Astrocyte (in vitro differentiated cells and primary cell): Measurements from ENCODE around the gene AP2S1. TPM values are rescaled to one million over a fixed set of nuclear protein-coding genes. Genes with fewer than 3 reads are reported as not detected.

ENCODE experiments used
- DNase-seq: peaks from one replicate; pipeline ENCODE4 v3.0.0-alpha.2; 2010; ENCODE audit warnings: low read depth
- FAIRE-seq: peaks from 2 replicates; lab custom pipeline; 2011; peaks lifted over from hg19 to GRCh38; lab: Jason Lieb, UNC
- H2AFZ ChIP-seq: 2 replicates; pipeline ENCODE4 v1.6.0; 2012; ENCODE audit warnings: low read depth, low read length, inconsistent platforms
- H3K27ac ChIP-seq: 2 replicates; pipeline ENCODE4 v1.5.1; 2011; ENCODE audit warnings: low read depth, low read length, inconsistent platforms
- H3K27me3 ChIP-seq: 2 replicates; pipeline ENCODE4 v1.6.0; 2011; ENCODE audit warnings: low read length, inconsistent platforms; ENCODE audit not compliant: insufficient read depth
- H3K36me3 ChIP-seq: 2 replicates; pipeline ENCODE4 v1.5.1; 2011; ENCODE audit warnings: low read length, inconsistent platforms; ENCODE audit not compliant: insufficient read depth
- H3K4me1 ChIP-seq: 2 replicates; pipeline ENCODE4 v1.5.1; 2011; ENCODE audit warnings: low read length, inconsistent platforms; ENCODE audit not compliant: insufficient read depth
- H3K4me2 ChIP-seq: 2 replicates; pipeline ENCODE4 v1.6.0; 2012; ENCODE audit warnings: low read length, inconsistent platforms
- H3K4me3 ChIP-seq: 2 replicates; pipeline ENCODE4 v1.5.1; 2011; ENCODE audit warnings: low read depth, mild to moderate bottlenecking, low read length, inconsistent platforms; ENCODE audit not compliant: insufficient read depth
- H3K79me2 ChIP-seq: 2 replicates; pipeline ENCODE4 v1.6.0; 2012; ENCODE audit warnings: mild to moderate bottlenecking, low read length, inconsistent platforms; ENCODE audit not compliant: insufficient read depth
- H3K9ac ChIP-seq: 2 replicates; pipeline ENCODE4 v1.6.0; 2012; ENCODE audit warnings: mild to moderate bottlenecking, low read length, inconsistent platforms
- H3K9me3 ChIP-seq: 2 replicates; pipeline ENCODE4 v1.5.1; 2012; ENCODE audit warnings: low read depth, mild to moderate bottlenecking, low read length, inconsistent platforms; ENCODE audit not compliant: insufficient read depth
- H4K20me1 ChIP-seq: 2 replicates; pipeline ENCODE4 v1.6.0; 2012; ENCODE audit warnings: low read length, inconsistent platforms; ENCODE audit not compliant: insufficient read depth
- H3K27ac Mint-ChIP-seq: one replicate; pipeline ENCODE4 v1.8.0; 2021; ENCODE audit warnings: mild to moderate bottlenecking, mixed read lengths; ENCODE audit not compliant: unreplicated experiment
- H3K27me3 Mint-ChIP-seq: one replicate; pipeline ENCODE4 v1.8.0; 2021; ENCODE audit warnings: low read depth, mixed read lengths; ENCODE audit not compliant: unreplicated experiment
- H3K36me3 Mint-ChIP-seq: one replicate; pipeline ENCODE4 v1.8.0; 2021; ENCODE audit warnings: low read depth, mixed read lengths; ENCODE audit not compliant: unreplicated experiment
- H3K4me1 Mint-ChIP-seq: one replicate; pipeline ENCODE4 v1.8.0; 2021; ENCODE audit warnings: low read depth, mixed read lengths; ENCODE audit not compliant: unreplicated experiment
- H3K4me3 Mint-ChIP-seq: one replicate; pipeline ENCODE4 v1.8.0; 2021; ENCODE audit warnings: mild to moderate bottlenecking, moderate library complexity, mixed read lengths; ENCODE audit not compliant: unreplicated experiment
- H3K9me3 Mint-ChIP-seq: one replicate; pipeline ENCODE4 v1.8.0; 2021; ENCODE audit warnings: mild to moderate bottlenecking, mixed read lengths; ENCODE audit not compliant: unreplicated experiment
- CTCF ChIP-seq: IDR thresholded peaks from 2 replicates; pipeline ENCODE4 v1.5.1; 2011; ENCODE audit warnings: low read depth, mild to moderate bottlenecking, inconsistent platforms, low read length, moderate library complexity; ENCODE audit not compliant: insufficient read depth
- EZH2 ChIP-seq: IDR thresholded peaks from 2 replicates; pipeline ENCODE4 v1.6.1; 2012; ENCODE audit warnings: mild to moderate bottlenecking, low read length, inconsistent platforms; ENCODE audit not compliant: insufficient read depth
- total RNA-seq: library from RNA; stranded (reverse); gene quantifications from 2 replicates; pipeline ENCODE4 v1.2.1, GENCODE V29; 2021

Gene AP2S1
- total RNA-seq, 1 donor from 2014 or later = 278 TPM

- no peak for TF ChIP-seq EZH2
- no peak for TF ChIP-seq CTCF
- H3K36me3 ChIP-seq = peaks cover 3% of the 10 kb centered on the region
- no peaks in the 10 kb centered on the region for H3K27me3 ChIP-seq
- no peak overlapping the region for H2AFZ ChIP-seq
- H3K4me3 Mint-ChIP-seq = no peak overlapping the region
- H3K4me1 Mint-ChIP-seq = peaks cover 7% of the 10 kb centered on the region
- FAIRE-seq (peak; percentile 5), DNase-seq (no peak)
- no peak overlapping the region for H3K4me3 ChIP-seq
- no peak overlapping the region for H3K27ac ChIP-seq
- no peaks in the 10 kb centered on the region for H3K79me2 ChIP-seq
- H3K9me3 ChIP-seq = no peaks in the 10 kb centered on the region
- H3K36me3 Mint-ChIP-seq = peaks cover 2% of the 10 kb centered on the region
- no peak overlapping the region for H3K9ac ChIP-seq
- H3K4me2 ChIP-seq = no peak overlapping the region
- H3K9me3 Mint-ChIP-seq = no peaks in the 10 kb centered on the region
- H3K27ac Mint-ChIP-seq = no peak overlapping the region
- no peaks in the 10 kb centered on the region for H4K20me1 ChIP-seq
- H3K27me3 Mint-ChIP-seq = no peaks in the 10 kb centered on the region
- H3K4me1 ChIP-seq = peaks cover 5% of the 10 kb centered on the region
Observed at GRCh38 chr19:46830864-46831263, 19.8 kb downstream of the AP2S1 start.

- Histone ChIP-seq H3K4me3 (no peak overlapping the region), H3K9ac (no peak overlapping the region), H3K4me2 (no peak overlapping the region), H3K27me3 (no peaks in the 10 kb centered on the region), H2AFZ (no peak overlapping the region), H4K20me1 (no peaks in the 10 kb centered on the region), H3K9me3 (no peaks in the 10 kb centered on the region), H3K79me2 (no peaks in the 10 kb centered on the region), H3K27ac (no peak overlapping the region), H3K4me1 (peaks cover 5% of the 10 kb centered on the region), H3K36me3 (no peaks in the 10 kb centered on the region)
- Mint-ChIP-seq H3K4me1 (peaks cover 7% of the 10 kb centered on the region), H3K9me3 (peaks cover 2% of the 10 kb centered on the region), H3K36me3 (peaks cover 2% of the 10 kb centered on the region), H3K27ac (no peak overlapping the region), H3K27me3 (no peaks in the 10 kb centered on the region), H3K4me3 (no peak overlapping the region)
- DNase-seq (peak; percentile 39), FAIRE-seq (no peak)
- no peak for TF ChIP-seq CTCF
- no peak for TF ChIP-seq EZH2
Observed at GRCh38 chr19:46828484-46828883, 22.2 kb downstream of the AP2S1 start.

GRCh38 chr19:46825731-46826055 lies 25.0 kb downstream of the AP2S1 start:
- peaks cover 2% of the 10 kb centered on the region for H3K9me3 Mint-ChIP-seq
- no peaks in the 10 kb centered on the region for H3K36me3 Mint-ChIP-seq
- no peaks in the 10 kb centered on the region for H3K36me3 ChIP-seq
- H3K4me3 ChIP-seq = no peak overlapping the region
- no peaks in the 10 kb centered on the region for H3K27me3 Mint-ChIP-seq
- H3K4me2 ChIP-seq = no peak overlapping the region
- no peaks in the 10 kb centered on the region for H4K20me1 ChIP-seq
- H3K79me2 ChIP-seq = no peaks in the 10 kb centered on the region
- TF ChIP-seq EZH2 = no peak
- TF ChIP-seq CTCF = no peak
- FAIRE-seq = no peak
- H3K27ac ChIP-seq = no peak overlapping the region
- H3K4me1 Mint-ChIP-seq = peaks cover 10% of the 10 kb centered on the region
- peaks cover 5% of the 10 kb centered on the region for H3K4me1 ChIP-seq
- H3K27me3 ChIP-seq = no peaks in the 10 kb centered on the region
- no peak overlapping the region for H2AFZ ChIP-seq
- no peaks in the 10 kb centered on the region for H3K9me3 ChIP-seq
- no peak overlapping the region for H3K9ac ChIP-seq
- no peak overlapping the region for H3K27ac Mint-ChIP-seq
- no peak overlapping the region for H3K4me3 Mint-ChIP-seq
- no peak for DNase-seq
